Neural crest cell (in vitro differentiated cells): ENCODE measurements around the gene PPFIBP1. TPM values are rescaled to one million over a fixed set of nuclear protein-coding genes. Genes with fewer than 3 reads are reported as not detected.
"Not testable (repeated sequence)": the region's sequence is repeated elsewhere in the genome, so short reads cannot be mapped to it uniquely, and the experiment has no call there.

Source experiments
- DNase-seq: peaks from one replicate; pipeline ENCODE4 v3.0.0; 2021; ENCODE audit warnings: low read depth, mixed read lengths, low spot score
- H3K27ac Mint-ChIP-seq: one replicate; pipeline ENCODE4 v1.8.0; 2021; ENCODE audit warnings: mild to moderate bottlenecking, mixed read lengths; ENCODE audit not compliant: unreplicated experiment
- H3K27me3 Mint-ChIP-seq: 2 replicates; pipeline ENCODE4 v1.8.0; 2021; ENCODE audit warnings: low read depth, mild to moderate bottlenecking, mixed read lengths
- H3K36me3 Mint-ChIP-seq: 2 replicates; pipeline ENCODE4 v1.8.0; 2021; ENCODE audit warnings: low read depth, mild to moderate bottlenecking, mixed read lengths
- H3K4me1 Mint-ChIP-seq: 2 replicates; pipeline ENCODE4 v1.8.0; 2021; ENCODE audit warnings: mixed read lengths
- H3K4me3 Mint-ChIP-seq: one replicate; pipeline ENCODE4 v1.8.0; 2021; ENCODE audit warnings: mild to moderate bottlenecking, mixed read lengths
- H3K9me3 Mint-ChIP-seq: 2 replicates; pipeline ENCODE4 v1.8.0; 2021; ENCODE audit warnings: mixed read lengths
- total RNA-seq: library from RNA; stranded (reverse); gene quantifications from 2 replicates; pipeline ENCODE4 v1.2.1, GENCODE V29; 2021
- TF ChIP-seq, protein P1 (sequence below): fragments of 200-600 bp; sonication (generic); conservative IDR thresholded peaks from 2 replicates; pipeline ENCODE4 v1.5.0; 2021; ENCODE audit warnings: antibody characterized with exemption, mild to moderate bottlenecking

PPFIBP1 gene
- total RNA-seq, 1 donor from 2014 or later: 47.5 TPM

GRCh38 chr12:27575762-27576118 lies 51.7 kb downstream of the PPFIBP1 start:
- H3K4me3 Mint-ChIP-seq: no peak overlapping the region
- peak overlapping the region; percentile 91 for H3K27ac Mint-ChIP-seq
- H3K36me3 Mint-ChIP-seq: peaks cover 11% of the 10 kb centered on the region
- H3K4me1 Mint-ChIP-seq: peaks cover 19% of the 10 kb centered on the region
- H3K9me3 Mint-ChIP-seq: peaks cover 2% of the 10 kb centered on the region
- DNase-seq: no peak
- TF ChIP-seq, protein P1, sequence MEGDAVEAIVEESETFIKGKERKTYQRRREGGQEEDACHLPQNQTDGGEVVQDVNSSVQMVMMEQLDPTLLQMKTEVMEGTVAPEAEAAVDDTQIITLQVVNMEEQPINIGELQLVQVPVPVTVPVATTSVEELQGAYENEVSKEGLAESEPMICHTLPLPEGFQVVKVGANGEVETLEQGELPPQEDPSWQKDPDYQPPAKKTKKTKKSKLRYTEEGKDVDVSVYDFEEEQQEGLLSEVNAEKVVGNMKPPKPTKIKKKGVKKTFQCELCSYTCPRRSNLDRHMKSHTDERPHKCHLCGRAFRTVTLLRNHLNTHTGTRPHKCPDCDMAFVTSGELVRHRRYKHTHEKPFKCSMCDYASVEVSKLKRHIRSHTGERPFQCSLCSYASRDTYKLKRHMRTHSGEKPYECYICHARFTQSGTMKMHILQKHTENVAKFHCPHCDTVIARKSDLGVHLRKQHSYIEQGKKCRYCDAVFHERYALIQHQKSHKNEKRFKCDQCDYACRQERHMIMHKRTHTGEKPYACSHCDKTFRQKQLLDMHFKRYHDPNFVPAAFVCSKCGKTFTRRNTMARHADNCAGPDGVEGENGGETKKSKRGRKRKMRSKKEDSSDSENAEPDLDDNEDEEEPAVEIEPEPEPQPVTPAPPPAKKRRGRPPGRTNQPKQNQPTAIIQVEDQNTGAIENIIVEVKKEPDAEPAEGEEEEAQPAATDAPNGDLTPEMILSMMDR: no peak
- no peaks in the 10 kb centered on the region for H3K27me3 Mint-ChIP-seq

DNA sequence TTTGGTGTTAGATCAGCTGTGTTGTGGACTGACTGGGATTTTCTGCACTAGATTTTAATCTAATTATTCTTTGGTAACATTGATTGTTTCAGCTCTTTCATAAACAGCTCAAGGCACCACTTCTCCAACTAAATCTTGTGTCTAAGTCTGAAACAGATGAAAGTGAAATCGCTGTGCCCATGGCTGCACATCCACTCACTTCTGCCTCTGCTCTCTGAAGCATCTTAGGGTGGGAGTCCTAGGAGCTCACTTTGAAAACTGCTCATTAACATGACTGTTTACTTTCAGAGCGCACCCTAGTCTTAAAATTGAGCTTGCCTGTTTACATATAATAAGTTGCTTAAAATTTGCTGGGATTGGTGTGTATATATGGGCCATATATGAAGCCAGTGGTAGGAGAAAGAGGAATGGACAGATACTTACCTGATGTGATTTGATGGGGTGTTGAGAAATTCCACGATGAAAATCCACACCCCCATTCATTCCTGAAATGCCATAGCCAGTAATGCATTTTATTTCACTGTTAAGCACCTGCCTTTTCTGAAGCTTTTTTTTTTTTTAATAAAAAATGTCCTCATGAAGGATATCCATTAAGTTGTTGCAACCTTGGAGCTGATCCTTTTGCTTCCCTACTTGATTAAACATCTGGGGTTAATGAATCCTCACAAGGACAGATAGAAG lies 52.8 kb downstream of the PPFIBP1 start:
- Mint-ChIP-seq H3K4me3 (no peak overlapping the region), H3K27me3 (no peaks in the 10 kb centered on the region), H3K4me1 (peaks cover 22% of the 10 kb centered on the region), H3K36me3 (peaks cover 11% of the 10 kb centered on the region), H3K9me3 (peaks cover 2% of the 10 kb centered on the region), H3K27ac (no peak overlapping the region)
- no peak for DNase-seq
- TF ChIP-seq, protein P1: no peak

- H3K4me3 Mint-ChIP-seq: no peak overlapping the region
- peaks cover 11% of the 10 kb centered on the region for H3K36me3 Mint-ChIP-seq
- no peaks in the 10 kb centered on the region for H3K27me3 Mint-ChIP-seq
- no peak overlapping the region for H3K27ac Mint-ChIP-seq
- TF ChIP-seq, protein P1: no peak
- peaks cover 27% of the 10 kb centered on the region for H3K4me1 Mint-ChIP-seq
- H3K9me3 Mint-ChIP-seq: peaks cover 2% of the 10 kb centered on the region
- DNase-seq: no peak
Observed at GRCh38 chr12:27577688-27578087, 53.7 kb downstream of the PPFIBP1 start.

- DNase-seq: no peak
- TF ChIP-seq, protein P1: no peak
- peaks cover 11% of the 10 kb centered on the region for H3K36me3 Mint-ChIP-seq
- H3K4me3 Mint-ChIP-seq: no peak overlapping the region
- peaks cover 32% of the 10 kb centered on the region for H3K4me1 Mint-ChIP-seq
- no peaks in the 10 kb centered on the region for H3K27me3 Mint-ChIP-seq
- H3K9me3 Mint-ChIP-seq: no peaks in the 10 kb centered on the region
- H3K27ac Mint-ChIP-seq: no peak overlapping the region
Observed at GRCh38 chr12:27578689-27579372, 54.8 kb downstream of the PPFIBP1 start.

DNA sequence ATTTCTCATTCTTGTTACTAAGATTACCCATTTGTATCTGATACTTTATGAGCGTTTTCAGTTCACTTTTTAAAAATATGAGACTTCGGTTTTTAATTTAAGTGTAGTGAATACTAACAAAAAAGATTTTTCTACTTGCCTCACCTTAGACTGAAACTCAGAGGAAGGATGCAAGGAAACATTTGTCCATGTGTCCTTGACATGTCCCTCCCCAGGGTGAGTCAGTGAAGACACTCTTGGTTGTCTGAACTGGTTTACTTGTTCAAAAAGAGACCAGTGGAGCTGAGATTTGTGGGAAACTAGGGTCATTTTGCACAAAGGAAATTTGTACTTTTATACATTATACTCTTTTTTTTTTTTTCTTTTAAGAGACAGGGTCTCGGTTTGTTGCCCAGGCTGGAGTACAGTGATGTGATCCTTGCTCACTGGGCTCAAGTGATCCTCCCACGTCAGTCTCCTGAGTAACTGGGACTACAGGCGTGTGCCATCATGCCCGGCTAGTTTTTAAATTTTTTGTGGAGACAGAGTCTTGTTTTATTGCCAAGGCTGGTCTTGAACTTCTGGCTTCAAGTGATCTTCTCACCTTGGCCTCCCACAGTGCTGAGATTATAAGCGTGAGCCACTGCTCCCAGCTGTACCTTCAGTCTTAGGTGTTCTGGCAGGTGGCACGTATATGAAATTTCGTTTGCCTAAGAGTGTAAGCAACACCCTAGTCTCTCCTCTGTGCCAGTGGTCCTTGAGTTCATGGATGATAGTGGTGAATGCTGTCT lies 56.7 kb downstream of the PPFIBP1 start:
- Mint-ChIP-seq H3K9me3 (no peaks in the 10 kb centered on the region), H3K4me3 (no peak overlapping the region), H3K27me3 (no peaks in the 10 kb centered on the region), H3K27ac (no peak overlapping the region), H3K4me1 (peaks cover 32% of the 10 kb centered on the region), H3K36me3 (peaks cover 11% of the 10 kb centered on the region)
- no peak for DNase-seq
- TF ChIP-seq, protein P1: no peak

- not testable (repeated sequence) for H3K27ac Mint-ChIP-seq, H3K27me3 Mint-ChIP-seq, H3K9me3 Mint-ChIP-seq, DNase-seq, H3K4me3 Mint-ChIP-seq
- Mint-ChIP-seq H3K4me1 (peaks cover 29% of the 10 kb centered on the region), H3K36me3 (peaks cover 11% of the 10 kb centered on the region)
Observed at GRCh38 chr12:27581331-27581671, 57.3 kb downstream of the PPFIBP1 start.

DNA sequence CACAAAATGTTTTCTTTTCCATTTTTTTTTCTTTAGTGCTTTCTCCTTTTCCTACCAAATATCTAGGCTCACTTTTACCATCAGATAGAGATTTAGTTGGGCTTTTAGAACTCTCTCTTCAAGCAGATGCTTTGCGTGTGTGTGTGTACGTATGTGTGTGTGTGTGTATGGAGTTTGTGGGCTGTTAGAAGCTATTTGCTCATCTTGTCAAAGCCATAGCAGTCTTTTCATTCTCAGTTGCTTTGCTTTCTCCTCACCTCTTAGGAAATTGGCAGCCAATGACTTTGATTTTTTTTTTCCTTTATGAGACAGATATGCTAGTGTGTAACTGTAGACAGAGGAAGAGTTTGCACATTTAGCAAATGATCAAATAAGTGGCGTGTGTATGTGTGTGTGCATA lies 57.8 kb downstream of the PPFIBP1 start:
- peaks cover 25% of the 10 kb centered on the region for H3K4me1 Mint-ChIP-seq
- not testable (repeated sequence) for H3K4me3 Mint-ChIP-seq, DNase-seq, H3K9me3 Mint-ChIP-seq, H3K27me3 Mint-ChIP-seq, H3K27ac Mint-ChIP-seq
- H3K36me3 Mint-ChIP-seq: peaks cover 11% of the 10 kb centered on the region

DNA sequence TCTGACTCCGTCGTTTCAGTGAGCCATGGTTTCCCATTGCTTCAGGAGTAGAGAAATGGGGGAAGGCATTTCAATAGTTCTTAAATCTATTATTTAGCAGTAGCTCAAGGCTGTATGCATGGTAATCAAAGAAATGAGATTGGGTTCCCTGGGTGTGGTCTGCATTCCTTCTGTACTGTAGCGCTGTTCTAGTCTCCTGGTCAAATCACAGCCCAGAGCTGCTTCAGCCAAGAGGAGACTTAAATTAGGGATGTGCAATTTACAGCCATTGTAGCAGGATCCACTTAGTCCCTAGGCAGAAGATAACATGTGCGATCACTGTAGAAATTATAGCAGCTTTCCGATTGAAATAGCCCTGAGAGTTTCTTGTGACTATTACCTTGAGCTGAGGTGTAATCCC lies 58.4 kb downstream of the PPFIBP1 start:
- peaks cover 25% of the 10 kb centered on the region for H3K4me1 Mint-ChIP-seq
- not testable (repeated sequence) for H3K27me3 Mint-ChIP-seq, H3K9me3 Mint-ChIP-seq, H3K27ac Mint-ChIP-seq, H3K4me3 Mint-ChIP-seq, DNase-seq
- peaks cover 11% of the 10 kb centered on the region for H3K36me3 Mint-ChIP-seq
